ENCODE results near the gene KDM4C.
A peak's percentile ranks its signal among the peaks of the same experiment; 100 is the strongest.

KDM4C gene

DNA sequence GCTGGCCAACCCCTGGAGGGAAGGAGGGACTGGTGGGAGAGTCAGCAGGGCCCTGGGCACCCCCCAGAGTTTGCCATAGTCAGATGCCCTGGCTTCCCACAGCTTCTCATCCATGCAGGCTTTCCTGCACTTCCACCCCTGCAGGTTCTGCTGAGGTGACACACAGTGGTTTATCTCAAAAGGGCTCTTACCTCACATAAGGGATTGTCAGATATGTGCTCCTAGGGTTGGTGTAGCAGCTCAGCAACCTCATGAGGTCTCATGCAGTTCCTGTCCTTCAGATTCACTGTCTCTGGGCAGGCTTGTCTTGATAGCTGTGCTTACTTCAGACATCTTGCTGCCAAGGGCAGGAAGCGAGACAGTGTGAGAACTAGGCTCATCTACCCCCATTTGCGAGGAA is 143.4 kb downstream of the KDM4C start:
- H3K4me1 ChIP-seq (ENCODE audit: control insufficient read depth, insufficient read depth, low read length, unreplicated experiment) = peaks cover 22% of the 10 kb centered on the region
- no peaks in the 10 kb centered on the region for H3K79me2 ChIP-seq (ENCODE audit: control insufficient read depth, insufficient read depth, low read length, unreplicated experiment)
- H3K4me3 ChIP-seq (ENCODE audit: low read depth, low read length) = no peak overlapping the region
- H3K27ac ChIP-seq (ENCODE audit: low read depth, low read length) = no peak overlapping the region
- H3K27me3 ChIP-seq (ENCODE audit: insufficient read depth, low read length) = no peaks in the 10 kb centered on the region
- no peak overlapping the region for H2AFZ ChIP-seq (ENCODE audit: low read length, unreplicated experiment)
- no peaks in the 10 kb centered on the region for H3K36me3 ChIP-seq (ENCODE audit: insufficient read depth, low read length)

DNA sequence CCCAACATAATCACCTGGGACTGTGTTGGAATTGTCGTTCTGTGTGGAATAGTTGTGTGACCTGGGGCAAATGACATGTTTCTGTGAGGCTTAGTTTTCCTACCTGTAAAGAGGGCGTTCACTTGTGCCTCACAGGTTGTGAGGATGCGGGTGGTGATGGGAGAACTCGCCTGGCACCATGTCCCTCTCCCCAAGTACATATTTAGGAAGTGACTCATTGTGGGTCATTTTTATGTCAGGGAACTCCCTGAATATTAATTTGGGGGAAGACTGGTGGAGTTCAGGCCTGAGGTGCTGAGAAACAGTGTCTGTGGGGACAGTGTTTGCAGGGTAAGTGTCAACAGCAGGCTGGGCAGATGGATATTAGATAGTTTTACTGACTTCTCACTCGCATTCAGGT is 144.7 kb downstream of the KDM4C start:
- no peaks in the 10 kb centered on the region for H3K79me2 ChIP-seq (ENCODE audit: control insufficient read depth, insufficient read depth, low read length, unreplicated experiment)
- no peak overlapping the region for H2AFZ ChIP-seq (ENCODE audit: low read length, unreplicated experiment)
- H3K4me1 ChIP-seq (ENCODE audit: control insufficient read depth, insufficient read depth, low read length, unreplicated experiment) = peaks cover 13% of the 10 kb centered on the region
- H3K36me3 ChIP-seq (ENCODE audit: insufficient read depth, low read length) = no peaks in the 10 kb centered on the region
- peak overlapping the region; percentile 16; the same call in 1 of the 2 replicates for H3K27ac ChIP-seq (ENCODE audit: low read depth, low read length)
- H3K4me3 ChIP-seq (ENCODE audit: low read depth, low read length) = no peak overlapping the region
- H3K27me3 ChIP-seq (ENCODE audit: insufficient read depth, low read length) = no peaks in the 10 kb centered on the region

DNA sequence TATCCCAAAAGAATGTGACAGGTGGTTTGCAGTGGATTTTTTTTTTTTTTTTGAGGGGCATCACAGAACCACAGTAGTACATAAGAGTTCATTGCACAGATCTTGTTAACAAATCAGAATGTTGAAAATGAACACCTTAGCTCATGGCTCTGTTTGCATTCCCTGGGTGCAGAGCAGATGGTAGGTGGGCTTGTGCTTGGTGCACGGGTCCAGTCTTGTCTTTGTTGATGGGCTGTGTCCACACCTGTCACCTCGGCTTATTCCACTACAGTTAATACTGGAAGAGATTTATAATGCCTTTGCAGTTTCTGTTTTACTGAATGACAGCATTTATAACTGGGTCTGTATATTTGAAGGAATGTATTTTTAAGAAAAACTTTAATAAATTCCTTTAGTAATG is 146.6 kb downstream of the KDM4C start:
- H3K27me3 ChIP-seq (ENCODE audit: insufficient read depth, low read length) = no peaks in the 10 kb centered on the region
- H2AFZ ChIP-seq (ENCODE audit: low read length, unreplicated experiment) = no peak overlapping the region
- no peak overlapping the region for H3K27ac ChIP-seq (ENCODE audit: low read depth, low read length)
- no peaks in the 10 kb centered on the region for H3K36me3 ChIP-seq (ENCODE audit: insufficient read depth, low read length)
- no peaks in the 10 kb centered on the region for H3K79me2 ChIP-seq (ENCODE audit: control insufficient read depth, insufficient read depth, low read length, unreplicated experiment)
- H3K4me3 ChIP-seq (ENCODE audit: low read depth, low read length) = no peak overlapping the region
- peaks cover 13% of the 10 kb centered on the region for H3K4me1 ChIP-seq (ENCODE audit: control insufficient read depth, insufficient read depth, low read length, unreplicated experiment)

DNA sequence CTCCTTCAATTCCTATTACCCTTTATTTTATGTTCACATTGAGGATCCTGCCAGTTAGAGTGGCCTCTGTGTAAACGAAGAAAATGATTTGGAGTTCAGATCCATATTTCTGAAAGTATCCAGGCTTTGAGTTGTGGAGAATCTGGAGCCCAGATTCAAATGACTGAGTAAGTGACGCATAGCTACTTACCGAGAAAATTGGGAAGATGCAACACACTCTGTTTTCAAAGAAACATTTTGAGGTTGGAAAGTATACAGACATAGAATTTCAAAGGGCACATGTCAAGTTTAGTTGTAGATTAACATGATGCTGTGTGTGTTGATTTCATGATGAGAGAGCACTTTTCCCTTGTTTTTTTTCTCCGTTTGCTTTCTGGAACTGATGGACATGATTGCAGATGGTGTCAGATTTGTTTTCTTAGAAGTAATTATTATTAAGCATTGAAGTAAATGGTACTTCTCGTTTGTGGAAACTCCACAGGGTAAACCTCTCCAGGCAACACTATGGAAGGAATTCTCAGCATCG is 148.1 kb downstream of the KDM4C start:
- Histone ChIP-seq H3K4me3 (ENCODE audit: low read depth, low read length) (no peak overlapping the region), H3K36me3 (ENCODE audit: insufficient read depth, low read length) (no peaks in the 10 kb centered on the region), H3K4me1 (ENCODE audit: control insufficient read depth, insufficient read depth, low read length, unreplicated experiment) (peaks cover 13% of the 10 kb centered on the region), H2AFZ (ENCODE audit: low read length, unreplicated experiment) (no peak overlapping the region), H3K27ac (ENCODE audit: low read depth, low read length) (no peak overlapping the region), H3K27me3 (ENCODE audit: insufficient read depth, low read length) (no peaks in the 10 kb centered on the region), H3K79me2 (ENCODE audit: control insufficient read depth, insufficient read depth, low read length, unreplicated experiment) (no peaks in the 10 kb centered on the region)

DNA sequence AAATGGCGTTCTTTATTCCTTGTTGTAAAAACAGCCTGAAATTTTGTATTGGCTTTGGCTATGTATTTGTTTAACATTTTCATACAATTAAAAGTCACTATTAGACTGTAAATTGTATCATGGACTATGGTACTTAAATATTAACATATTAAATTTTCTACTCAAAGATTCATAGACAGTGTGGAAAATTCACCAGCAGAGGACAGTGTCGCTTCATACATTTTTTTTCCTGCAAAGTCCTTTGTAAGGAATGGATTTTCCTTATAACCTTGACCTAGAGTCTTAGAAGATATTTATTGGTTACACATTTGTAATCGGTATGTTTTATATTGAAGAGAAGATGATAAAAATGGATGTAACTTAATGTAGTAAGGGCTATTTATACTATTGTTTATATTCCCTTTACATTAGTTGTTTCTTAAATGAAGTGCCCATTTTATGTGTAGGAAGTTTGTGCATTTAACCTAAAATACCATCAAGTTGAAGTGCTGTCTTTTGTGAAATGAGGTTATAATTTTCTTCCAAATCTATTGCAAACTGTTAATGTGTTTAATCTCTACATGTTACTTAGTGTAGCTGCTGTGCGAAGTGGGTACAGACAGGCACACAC is 150.1 kb downstream of the KDM4C start:
- no peaks in the 10 kb centered on the region for H3K27me3 ChIP-seq (ENCODE audit: insufficient read depth, low read length)
- no peaks in the 10 kb centered on the region for H3K36me3 ChIP-seq (ENCODE audit: insufficient read depth, low read length)
- H3K27ac ChIP-seq (ENCODE audit: low read depth, low read length) = no peak overlapping the region
- H3K4me1 ChIP-seq (ENCODE audit: control insufficient read depth, insufficient read depth, low read length, unreplicated experiment) = peaks cover 5% of the 10 kb centered on the region
- no peak overlapping the region for H2AFZ ChIP-seq (ENCODE audit: low read length, unreplicated experiment)
- H3K4me3 ChIP-seq (ENCODE audit: low read depth, low read length) = no peak overlapping the region
- H3K79me2 ChIP-seq (ENCODE audit: control insufficient read depth, insufficient read depth, low read length, unreplicated experiment) = no peaks in the 10 kb centered on the region

DNA sequence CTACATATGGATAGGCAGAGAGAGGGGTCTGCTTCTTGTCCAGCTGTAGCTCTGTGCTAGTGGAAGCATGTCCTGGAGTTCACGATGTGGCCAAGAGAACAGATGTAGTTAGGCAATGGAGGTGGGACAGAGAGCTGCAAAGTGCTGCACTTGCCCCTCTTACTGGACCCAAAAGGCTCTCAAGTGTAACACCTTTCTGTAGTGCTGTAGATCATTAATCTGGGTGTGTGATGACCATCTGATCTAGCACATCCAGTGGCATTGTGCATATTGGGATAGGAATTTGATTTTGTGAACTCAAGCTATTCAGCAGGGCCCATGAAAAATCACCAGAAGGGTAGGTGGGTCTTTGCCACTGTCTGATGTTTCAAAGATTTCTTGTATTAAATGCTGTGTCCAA is 151.4 kb downstream of the KDM4C start:
- H3K79me2 ChIP-seq (ENCODE audit: control insufficient read depth, insufficient read depth, low read length, unreplicated experiment) = no peaks in the 10 kb centered on the region
- no peak overlapping the region for H2AFZ ChIP-seq (ENCODE audit: low read length, unreplicated experiment)
- no peaks in the 10 kb centered on the region for H3K27me3 ChIP-seq (ENCODE audit: insufficient read depth, low read length)
- H3K4me3 ChIP-seq (ENCODE audit: low read depth, low read length) = no peak overlapping the region
- no peak overlapping the region for H3K27ac ChIP-seq (ENCODE audit: low read depth, low read length)
- H3K36me3 ChIP-seq (ENCODE audit: insufficient read depth, low read length) = no peaks in the 10 kb centered on the region
- no peaks in the 10 kb centered on the region for H3K4me1 ChIP-seq (ENCODE audit: control insufficient read depth, insufficient read depth, low read length, unreplicated experiment)

DNA sequence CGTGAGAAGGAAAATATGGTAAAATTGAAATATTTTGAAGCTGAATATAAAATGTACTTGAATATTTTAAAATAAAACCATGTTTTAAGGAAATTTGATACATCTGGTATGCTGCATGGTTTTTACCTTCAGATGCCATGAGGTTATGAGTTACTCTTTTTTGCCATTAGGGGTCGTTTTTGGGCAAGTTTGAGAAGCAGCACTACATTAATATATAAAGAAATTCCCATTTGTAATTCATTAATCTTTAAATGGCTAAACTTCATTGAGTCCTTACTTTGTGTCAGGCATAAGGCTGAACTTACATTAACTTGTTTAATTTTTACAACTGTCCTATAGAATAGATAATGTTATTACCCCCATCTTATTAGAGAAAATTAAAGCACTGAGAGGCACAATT is 152.3 kb downstream of the KDM4C start:
- H3K79me2 ChIP-seq (ENCODE audit: control insufficient read depth, insufficient read depth, low read length, unreplicated experiment) = no peaks in the 10 kb centered on the region
- H3K27ac ChIP-seq (ENCODE audit: low read depth, low read length) = no peak overlapping the region
- no peaks in the 10 kb centered on the region for H3K4me1 ChIP-seq (ENCODE audit: control insufficient read depth, insufficient read depth, low read length, unreplicated experiment)
- H3K4me3 ChIP-seq (ENCODE audit: low read depth, low read length) = no peak overlapping the region
- no peaks in the 10 kb centered on the region for H3K36me3 ChIP-seq (ENCODE audit: insufficient read depth, low read length)
- H2AFZ ChIP-seq (ENCODE audit: low read length, unreplicated experiment) = no peak overlapping the region
- no peaks in the 10 kb centered on the region for H3K27me3 ChIP-seq (ENCODE audit: insufficient read depth, low read length)

DNA sequence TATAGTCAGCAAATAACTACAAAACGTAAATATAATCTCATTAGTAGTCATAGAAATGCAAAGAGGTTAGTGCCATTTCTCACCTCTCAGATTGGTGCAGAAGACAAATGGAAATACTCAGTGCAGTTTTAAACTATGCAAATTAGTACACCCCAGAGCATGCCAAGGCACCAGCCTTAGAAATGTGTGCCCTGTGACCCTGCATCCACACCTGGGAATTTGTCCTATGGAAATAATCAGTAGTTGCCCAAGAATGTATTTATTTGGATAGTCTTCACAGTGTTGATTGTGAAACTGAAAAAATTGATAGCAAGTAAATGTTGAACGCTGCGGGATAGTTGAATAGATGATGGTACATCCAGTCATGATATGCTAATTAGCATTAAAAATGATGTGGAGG is 152.7 kb downstream of the KDM4C start:
- Histone ChIP-seq H3K4me3 (ENCODE audit: low read depth, low read length) (no peak overlapping the region), H3K4me1 (ENCODE audit: control insufficient read depth, insufficient read depth, low read length, unreplicated experiment) (no peaks in the 10 kb centered on the region), H3K79me2 (ENCODE audit: control insufficient read depth, insufficient read depth, low read length, unreplicated experiment) (no peaks in the 10 kb centered on the region), H3K27me3 (ENCODE audit: insufficient read depth, low read length) (no peaks in the 10 kb centered on the region), H2AFZ (ENCODE audit: low read length, unreplicated experiment) (no peak overlapping the region), H3K27ac (ENCODE audit: low read depth, low read length) (no peak overlapping the region), H3K36me3 (ENCODE audit: insufficient read depth, low read length) (no peaks in the 10 kb centered on the region)

DNA sequence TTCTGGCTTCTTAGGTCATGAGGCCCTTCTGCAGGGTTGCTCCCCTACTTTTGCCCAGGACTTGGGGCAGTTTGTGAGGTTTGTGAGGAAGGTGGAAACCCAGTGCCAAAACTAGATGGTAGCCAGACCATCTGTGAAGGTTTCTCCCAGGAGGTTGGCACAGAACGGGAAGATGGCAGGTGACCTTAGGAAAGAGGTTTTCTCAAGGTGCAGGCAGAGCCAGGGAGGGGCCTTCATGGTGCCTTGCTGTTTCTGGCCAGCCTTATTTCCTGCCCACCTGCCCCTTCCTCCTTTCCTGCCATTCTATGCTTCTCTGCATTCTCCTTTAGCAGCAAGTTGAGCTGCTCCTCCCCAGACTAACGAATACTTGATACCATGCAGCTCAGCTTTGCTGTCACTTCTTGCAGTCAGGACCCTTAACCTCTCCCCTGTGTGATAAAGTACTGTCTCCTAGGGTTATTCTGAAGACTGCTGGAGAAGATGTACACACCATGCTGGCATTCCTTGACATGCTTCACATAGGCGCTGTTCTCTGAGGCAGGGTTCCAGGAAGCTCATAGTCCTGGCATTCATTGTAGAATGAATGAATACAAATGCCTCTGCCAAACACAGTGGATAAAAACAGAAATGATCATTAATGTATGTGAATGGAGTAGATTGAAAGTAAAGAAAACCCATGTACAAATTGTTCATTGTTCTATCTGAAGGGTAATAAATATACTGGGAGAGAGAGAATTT is 154.3 kb downstream of the KDM4C start:
- Histone ChIP-seq H3K4me3 (ENCODE audit: low read depth, low read length) (no peak overlapping the region), H3K79me2 (ENCODE audit: control insufficient read depth, insufficient read depth, low read length, unreplicated experiment) (no peaks in the 10 kb centered on the region), H3K4me1 (ENCODE audit: control insufficient read depth, insufficient read depth, low read length, unreplicated experiment) (no peaks in the 10 kb centered on the region), H3K27me3 (ENCODE audit: insufficient read depth, low read length) (no peaks in the 10 kb centered on the region), H3K27ac (ENCODE audit: low read depth, low read length) (no peak overlapping the region), H3K36me3 (ENCODE audit: insufficient read depth, low read length) (no peaks in the 10 kb centered on the region), H2AFZ (ENCODE audit: low read length, unreplicated experiment) (no peak overlapping the region)

DNA sequence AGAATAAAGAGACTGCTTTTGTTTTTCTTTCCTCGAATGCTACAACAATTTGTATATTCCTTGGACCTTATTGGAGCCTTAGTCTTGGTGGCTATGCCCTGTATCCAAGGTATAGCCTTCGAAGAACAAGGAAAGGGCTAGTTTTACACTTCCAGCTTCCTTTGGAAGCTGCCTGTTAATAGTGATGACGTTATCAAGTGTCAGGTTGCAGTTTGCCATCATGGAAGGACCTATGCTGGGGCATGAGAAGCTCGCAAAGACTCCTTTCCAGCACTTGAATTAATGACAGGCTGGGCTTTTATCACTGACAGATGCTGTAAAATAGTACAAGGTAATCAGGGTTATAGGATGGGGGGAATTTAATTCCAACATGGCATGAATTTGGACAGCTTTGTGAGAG is 157.9 kb downstream of the KDM4C start:
- no peak overlapping the region for H2AFZ ChIP-seq (ENCODE audit: low read length, unreplicated experiment)
- H3K27me3 ChIP-seq (ENCODE audit: insufficient read depth, low read length) = no peaks in the 10 kb centered on the region
- H3K4me3 ChIP-seq (ENCODE audit: low read depth, low read length) = no peak overlapping the region
- peaks cover 5% of the 10 kb centered on the region; the same call in 1 of the 2 replicates for H3K36me3 ChIP-seq (ENCODE audit: insufficient read depth, low read length)
- no peaks in the 10 kb centered on the region for H3K4me1 ChIP-seq (ENCODE audit: control insufficient read depth, insufficient read depth, low read length, unreplicated experiment)
- no peak overlapping the region for H3K27ac ChIP-seq (ENCODE audit: low read depth, low read length)
- no peaks in the 10 kb centered on the region for H3K79me2 ChIP-seq (ENCODE audit: control insufficient read depth, insufficient read depth, low read length, unreplicated experiment)

DNA sequence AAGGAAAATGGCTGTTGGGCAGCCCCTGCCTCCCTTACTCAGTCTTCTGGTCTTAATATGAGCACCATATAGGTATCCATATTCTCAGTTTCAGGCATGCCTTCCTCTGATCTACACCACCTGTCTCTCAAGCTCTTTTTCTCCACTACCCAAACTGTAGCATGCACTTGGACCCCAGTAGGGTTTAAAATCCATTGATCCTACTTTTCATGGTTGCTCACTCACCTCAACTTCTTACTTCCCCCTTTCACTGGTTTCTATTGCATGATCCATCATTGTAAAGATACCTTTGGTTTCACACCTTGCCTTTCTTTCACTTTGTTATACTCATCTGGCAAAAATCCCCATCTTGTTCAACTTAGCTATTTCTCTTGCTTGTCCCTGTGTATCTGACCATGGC is 159.4 kb downstream of the KDM4C start:
- peaks cover 10% of the 10 kb centered on the region; the same call in 1 of the 2 replicates for H3K36me3 ChIP-seq (ENCODE audit: insufficient read depth, low read length)

More for the DNA sequence above, 159.4 kb downstream of the KDM4C start:
- Histone ChIP-seq H3K27me3 (ENCODE audit: insufficient read depth, low read length) (no peaks in the 10 kb centered on the region), H3K27ac (ENCODE audit: low read depth, low read length) (no peak overlapping the region), H3K4me3 (ENCODE audit: low read depth, low read length) (no peak overlapping the region), H2AFZ (ENCODE audit: low read length, unreplicated experiment) (no peak overlapping the region), H3K79me2 (ENCODE audit: control insufficient read depth, insufficient read depth, low read length, unreplicated experiment) (no peaks in the 10 kb centered on the region), H3K4me1 (ENCODE audit: control insufficient read depth, insufficient read depth, low read length, unreplicated experiment) (no peaks in the 10 kb centered on the region)
